ENCODE results near the gene ANKRD44. TPM values are rescaled to one million over a fixed set of nuclear protein-coding genes. Genes with fewer than 3 reads are reported as not detected.
"Not testable (repeated sequence)": the region's sequence is repeated elsewhere in the genome, so short reads cannot be mapped to it uniquely, and the experiment has no call there.

ANKRD44 gene
- total RNA-seq, 1 donor from 2014 or later, result 36.1 TPM

GRCh38 chr2:197076652-197077051 lies 233.9 kb downstream of the ANKRD44 start:
- DNase-seq (ENCODE audit: low spot score), result no peak

- DNase-seq (ENCODE audit: low spot score), result no peak
Observed at GRCh38 chr2:197075754-197076337, 234.7 kb downstream of the ANKRD44 start.

- no peak for DNase-seq (ENCODE audit: low spot score)
Observed at GRCh38 chr2:197075281-197075680, 235.3 kb downstream of the ANKRD44 start.

- DNase-seq (ENCODE audit: low spot score), result no peak
Observed at GRCh38 chr2:197073701-197074433, 236.7 kb downstream of the ANKRD44 start.

- DNase-seq (ENCODE audit: low spot score), result no peak
Observed at GRCh38 chr2:197073270-197073669, 237.3 kb downstream of the ANKRD44 start.

GRCh38 chr2:197072533-197072932 lies 238.0 kb downstream of the ANKRD44 start:
- DNase-seq (ENCODE audit: low spot score), result no peak

GRCh38 chr2:197071790-197072436 lies 238.7 kb downstream of the ANKRD44 start:
- DNase-seq (ENCODE audit: low spot score), result no peak

- DNase-seq (ENCODE audit: low spot score), result no peak
Observed at GRCh38 chr2:197071213-197071612, 239.4 kb downstream of the ANKRD44 start.

GRCh38 chr2:197069958-197070357 lies 240.6 kb downstream of the ANKRD44 start:
- DNase-seq (ENCODE audit: low spot score), result no peak

- DNase-seq (ENCODE audit: low spot score), result not testable (repeated sequence)
Observed at GRCh38 chr2:197062574-197062973, 248.0 kb downstream of the ANKRD44 start.

- DNase-seq (ENCODE audit: low spot score), result no peak
Observed at GRCh38 chr2:197059477-197059876, 251.1 kb downstream of the ANKRD44 start.

- DNase-seq (ENCODE audit: low spot score), result no peak
Observed at GRCh38 chr2:197058777-197059300, 251.7 kb downstream of the ANKRD44 start.

- no peak for DNase-seq (ENCODE audit: low spot score)
Observed at GRCh38 chr2:197057959-197058358, 252.6 kb downstream of the ANKRD44 start.

- DNase-seq (ENCODE audit: low spot score), result no peak
Observed at GRCh38 chr2:197055045-197055444, 255.5 kb downstream of the ANKRD44 start.

GRCh38 chr2:197054437-197054836 lies 256.1 kb downstream of the ANKRD44 start:
- no peak for DNase-seq (ENCODE audit: low spot score)

GRCh38 chr2:197052356-197052755 lies 258.2 kb downstream of the ANKRD44 start:
- no peak for DNase-seq (ENCODE audit: low spot score)

GRCh38 chr2:197045115-197045514 lies 265.5 kb downstream of the ANKRD44 start:
- no peak for DNase-seq (ENCODE audit: low spot score)

- DNase-seq (ENCODE audit: low spot score), result no peak
Observed at GRCh38 chr2:197042739-197043196, 267.8 kb downstream of the ANKRD44 start.

GRCh38 chr2:197037863-197038398 lies 272.6 kb downstream of the ANKRD44 start:
- no peak for DNase-seq (ENCODE audit: low spot score)

GRCh38 chr2:197035002-197035401 lies 275.6 kb downstream of the ANKRD44 start:
- DNase-seq (ENCODE audit: low spot score), result no peak

GRCh38 chr2:197034292-197034691 lies 276.3 kb downstream of the ANKRD44 start:
- no peak for DNase-seq (ENCODE audit: low spot score)

GRCh38 chr2:197033222-197033621 lies 277.4 kb downstream of the ANKRD44 start:
- DNase-seq (ENCODE audit: low spot score), result no peak
